ENCODE data around the gene FCER1G.

- TF ChIP-seq POLR2AphosphoS5 (IDR thresholded peaks at IDR 0.05; ENCODE audit: low read depth): no peak
- TF ChIP-seq SPI1 (IDR thresholded peaks at IDR 0.05; ENCODE audit: borderline replicate concordance, low read depth): no peak
- TF ChIP-seq CTCF (IDR thresholded peaks at IDR 0.05; ENCODE audit: insufficient read depth, low read length): no peak
Measured at GRCh38 chr1:161197560-161198193, 17.4 kb upstream of the FCER1G start.
